OCI-LY1 (cell line): ENCODE results near the gene MPPED1.

Experiments used
- H2AFZ ChIP-seq: fragments of 200-600 bp; sonication (generic), shearing (Covaris generic); 2 replicates; pipeline ENCODE4 v1.6.0; 2014; ENCODE audit warnings: antibody characterized with exemption, mild to moderate bottlenecking, low read length
- H3F3A ChIP-seq: fragments of 200-600 bp; sonication (generic), shearing (Covaris generic); 2 replicates; pipeline ENCODE4 v1.6.0; 2014; ENCODE audit warnings: mild to moderate bottlenecking, antibody characterized with exemption, low read length, moderate library complexity; ENCODE audit not compliant: insufficient read depth
- H3K27ac ChIP-seq: fragments of 200-600 bp; sonication (generic); 2 replicates; pipeline ENCODE4 v1.5.1; 2014; ENCODE audit warnings: low read length, mixed run types, mild to moderate bottlenecking, low read depth; ENCODE audit not compliant: poor library complexity, severe bottlenecking
- H3K27me3 ChIP-seq: fragments of 200-600 bp; sonication (generic); 2 replicates; pipeline ENCODE4 v1.6.0; 2014; ENCODE audit warnings: antibody characterized with exemption, mild to moderate bottlenecking, low read length, moderate library complexity; ENCODE audit not compliant: insufficient read depth
- H3K36me3 ChIP-seq: fragments of 200-600 bp; sonication (generic); 2 replicates; pipeline ENCODE4 v1.6.1; 2014; ENCODE audit warnings: mild to moderate bottlenecking, antibody characterized with exemption, low read length, moderate library complexity, mixed read lengths; ENCODE audit not compliant: insufficient read depth
- H3K4me1 ChIP-seq: fragments of 200-600 bp; sonication (generic); 2 replicates; pipeline ENCODE4 v1.5.1; 2014; ENCODE audit warnings: mild to moderate bottlenecking, low read length, moderate library complexity; ENCODE audit not compliant: insufficient read depth, severe bottlenecking
- H3K4me2 ChIP-seq: fragments of 200-600 bp; sonication (generic), shearing (Covaris generic); 2 replicates; pipeline ENCODE4 v1.6.1; 2014; ENCODE audit warnings: low read length
- H3K4me3 ChIP-seq: fragments of 200-600 bp; sonication (generic); 2 replicates; pipeline ENCODE4 v1.5.1; 2014; ENCODE audit warnings: low read length, low read depth, mild to moderate bottlenecking, mixed read lengths; ENCODE audit not compliant: poor library complexity, severe bottlenecking
- H3K79me2 ChIP-seq: fragments of 200-600 bp; shearing (Covaris generic); 2 replicates; pipeline ENCODE4 v1.6.1; 2016; ENCODE audit warnings: mixed run types, low read length, mixed read lengths; ENCODE audit not compliant: insufficient read depth
- H3K9ac ChIP-seq: fragments of 200-600 bp; sonication (generic), shearing (Covaris generic); 2 replicates; pipeline ENCODE4 v1.6.1; 2014; ENCODE audit warnings: mild to moderate bottlenecking, low read length, mixed read lengths
- H3K9me2 ChIP-seq: fragments of 200-600 bp; sonication (generic), shearing (Covaris generic); 2 replicates; pipeline ENCODE4 v1.6.1; 2014; ENCODE audit warnings: low read depth, mild to moderate bottlenecking, low read length, mixed read lengths
- H3K9me3 ChIP-seq: fragments of 200-600 bp; shearing (Covaris generic); 2 replicates; pipeline ENCODE4 v1.6.1; 2014; ENCODE audit warnings: low read length, mixed read lengths
- H4K20me1 ChIP-seq: fragments of 200-600 bp; sonication (generic), shearing (Covaris generic); 2 replicates; pipeline ENCODE4 v1.6.0; 2016; ENCODE audit warnings: mild to moderate bottlenecking, low read length; ENCODE audit not compliant: insufficient read depth
- EZH2 ChIP-seq: fragments of 200-600 bp; sonication (generic), shearing (Covaris generic); IDR thresholded peaks from 2 replicates; pipeline ENCODE4 v1.8.0; 2017; ENCODE audit warnings: borderline replicate concordance, mixed run types, mild to moderate bottlenecking, antibody characterized with exemption, low read length, moderate library complexity, mixed read lengths
- TF ChIP-seq, protein P1 (sequence below): fragments of 200-600 bp; sonication (generic), shearing (Covaris generic); IDR thresholded peaks from 2 replicates; pipeline ENCODE4 v1.5.1; 2017; ENCODE audit warnings: mild to moderate bottlenecking, antibody characterized with exemption, low read length, moderate library complexity, mixed read lengths

The MPPED1 gene

DNA sequence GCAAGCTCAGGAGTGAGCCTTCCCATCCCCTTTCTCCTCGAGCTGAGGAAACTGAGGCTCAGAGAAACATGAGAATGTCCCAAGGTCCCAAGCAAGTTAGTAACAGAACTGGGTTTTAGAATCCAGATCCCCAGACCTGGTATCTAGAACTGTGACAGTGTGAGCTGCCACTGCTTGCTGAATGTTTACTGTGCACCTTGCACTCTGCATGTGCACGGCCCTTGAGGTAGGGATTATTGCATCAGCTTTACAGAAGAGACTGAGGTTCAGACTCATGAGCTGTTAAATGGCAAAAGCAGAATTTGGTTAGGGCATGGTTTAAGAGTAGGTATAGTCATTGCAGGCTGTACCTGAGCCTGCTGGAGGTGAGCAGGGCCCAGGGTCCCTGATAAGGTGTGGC lies 3.8 kb upstream of the MPPED1 start:
- Histone ChIP-seq H4K20me1 (no peaks in the 10 kb centered on the region), H3F3A (no peaks in the 10 kb centered on the region), H3K9ac (no peak overlapping the region), H3K9me2 (no peaks in the 10 kb centered on the region), H2AFZ (no peak overlapping the region), H3K27me3 (no peaks in the 10 kb centered on the region), H3K36me3 (no peaks in the 10 kb centered on the region), H3K4me3 (no peak overlapping the region), H3K4me2 (no peak overlapping the region), H3K9me3 (no peaks in the 10 kb centered on the region), H3K27ac (no peak overlapping the region), H3K4me1 (no peaks in the 10 kb centered on the region), H3K79me2 (no peaks in the 10 kb centered on the region)
- TF ChIP-seq, protein P1, sequence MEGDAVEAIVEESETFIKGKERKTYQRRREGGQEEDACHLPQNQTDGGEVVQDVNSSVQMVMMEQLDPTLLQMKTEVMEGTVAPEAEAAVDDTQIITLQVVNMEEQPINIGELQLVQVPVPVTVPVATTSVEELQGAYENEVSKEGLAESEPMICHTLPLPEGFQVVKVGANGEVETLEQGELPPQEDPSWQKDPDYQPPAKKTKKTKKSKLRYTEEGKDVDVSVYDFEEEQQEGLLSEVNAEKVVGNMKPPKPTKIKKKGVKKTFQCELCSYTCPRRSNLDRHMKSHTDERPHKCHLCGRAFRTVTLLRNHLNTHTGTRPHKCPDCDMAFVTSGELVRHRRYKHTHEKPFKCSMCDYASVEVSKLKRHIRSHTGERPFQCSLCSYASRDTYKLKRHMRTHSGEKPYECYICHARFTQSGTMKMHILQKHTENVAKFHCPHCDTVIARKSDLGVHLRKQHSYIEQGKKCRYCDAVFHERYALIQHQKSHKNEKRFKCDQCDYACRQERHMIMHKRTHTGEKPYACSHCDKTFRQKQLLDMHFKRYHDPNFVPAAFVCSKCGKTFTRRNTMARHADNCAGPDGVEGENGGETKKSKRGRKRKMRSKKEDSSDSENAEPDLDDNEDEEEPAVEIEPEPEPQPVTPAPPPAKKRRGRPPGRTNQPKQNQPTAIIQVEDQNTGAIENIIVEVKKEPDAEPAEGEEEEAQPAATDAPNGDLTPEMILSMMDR: no peak
- TF ChIP-seq EZH2: no peak

GRCh38 chr22:43409046-43409445 lies 2.8 kb upstream of the MPPED1 start:
- H4K20me1 ChIP-seq: no peaks in the 10 kb centered on the region
- H2AFZ ChIP-seq: no peak overlapping the region
- no peaks in the 10 kb centered on the region for H3K27me3 ChIP-seq
- no peak overlapping the region for H3K4me3 ChIP-seq
- no peaks in the 10 kb centered on the region for H3K36me3 ChIP-seq
- no peak overlapping the region for H3K9ac ChIP-seq
- no peaks in the 10 kb centered on the region for H3K9me3 ChIP-seq
- TF ChIP-seq EZH2: no peak
- TF ChIP-seq, protein P1: no peak
- H3K9me2 ChIP-seq: no peaks in the 10 kb centered on the region
- no peak overlapping the region for H3K27ac ChIP-seq
- H3K4me2 ChIP-seq: no peak overlapping the region
- H3K4me1 ChIP-seq: no peaks in the 10 kb centered on the region
- no peaks in the 10 kb centered on the region for H3K79me2 ChIP-seq
- no peaks in the 10 kb centered on the region for H3F3A ChIP-seq

GRCh38 chr22:43409800-43410199 lies 2.0 kb upstream of the MPPED1 start:
- no peaks in the 10 kb centered on the region for H3K9me3 ChIP-seq
- H3K4me2 ChIP-seq: no peak overlapping the region
- no peaks in the 10 kb centered on the region for H4K20me1 ChIP-seq
- TF ChIP-seq, protein P1: no peak
- no peak for TF ChIP-seq EZH2
- H3K9ac ChIP-seq: no peak overlapping the region
- no peaks in the 10 kb centered on the region for H3K79me2 ChIP-seq
- no peak overlapping the region for H2AFZ ChIP-seq
- no peak overlapping the region for H3K4me3 ChIP-seq
- no peaks in the 10 kb centered on the region for H3K27me3 ChIP-seq
- H3K9me2 ChIP-seq: no peaks in the 10 kb centered on the region
- no peak overlapping the region for H3K27ac ChIP-seq
- no peaks in the 10 kb centered on the region for H3K4me1 ChIP-seq
- no peaks in the 10 kb centered on the region for H3F3A ChIP-seq
- H3K36me3 ChIP-seq: no peaks in the 10 kb centered on the region
